K562 (cell line): ENCODE measurements around the gene CSF3. TPM values are rescaled to one million over a fixed set of nuclear protein-coding genes. Genes with fewer than 3 reads are reported as not detected.

Source experiments
- ATAC-seq: fragments of 200-7000 bp; cut with Tn5 transposase; 3 replicates; pipeline ENCODE4 v1.9.1; 2020; ENCODE audit warnings: moderate library complexity
- BruUV-seq: library from RNA; stranded (reverse); fragments of 400-500 nt; replicated peaks from 2 replicates; lab custom pipeline; 2021; lab: Mats Ljungman, UMichigan
- CTCF ChIA-PET: fragments of 300-600 bp; formaldehyde crosslinking; extraction: SDS; loops from one replicate; lab custom pipeline; 2021; ENCODE audit warnings: low intra/inter-chr PET ratio; lab: Yijun Ruan, JAX
- POLR2A ChIA-PET: fragments of 300-600, 350-650 bp; sonication (Branson Sonifier 250); formaldehyde crosslinking; extraction: SDS; loops from one replicate; lab custom pipeline; 2021; ENCODE audit warnings: antibody characterized with exemption, inconsistent platforms; lab: Yijun Ruan, JAX
- DNase-seq, 4 experiments: peaks; one replicate each; pipeline versions ENCODE4 v3.0.0 to v3.0.0-alpha.2; 2011 to 2018; ENCODE audit warnings: low spot score in 3 of 4, mixed read lengths in 3 of 4; ENCODE audit errors: extremely low read depth in 1 of 4
- FAIRE-seq: peaks from 2 replicates; lab custom pipeline; 2011; peaks lifted over from hg19 to GRCh38; lab: Jason Lieb, UNC
- H2AFZ ChIP-seq: 2 replicates; pipeline ENCODE4 v1.6.0; 2011; ENCODE audit warnings: low read depth, low read length, control low read depth, inconsistent platforms
- H3K27ac ChIP-seq: fragments of 200-600 bp; 3 replicates; pipeline ENCODE4 v1.8.0; 2011; ENCODE audit warnings: low read depth, mild to moderate bottlenecking, control low read depth, inconsistent platforms, low read length, moderate library complexity, mixed read lengths; ENCODE audit errors: extremely low read depth
- H3K27me3 ChIP-seq, 2 experiments: fragments of 300-600 bp in 1 of 2; 2 replicates in 1 of 2; 3 replicates in 1 of 2; pipeline versions ENCODE4 v1.6.0 to v1.8.0; 2011; ENCODE audit warnings: inconsistent platforms in 2 of 2, low read length in 2 of 2, mild to moderate bottlenecking in 1 of 2, mixed read lengths in 1 of 2, moderate library complexity in 1 of 2; ENCODE audit not compliant: control insufficient read depth in 2 of 2, insufficient read depth in 2 of 2
- H3K36me3 ChIP-seq: fragments of 300-600 bp; 3 replicates; pipeline ENCODE4 v1.8.0; 2011; ENCODE audit warnings: mild to moderate bottlenecking, low read length, inconsistent platforms; ENCODE audit not compliant: control insufficient read depth, insufficient read depth
- H3K4me1 ChIP-seq, 2 experiments: fragments of 200-600 bp in 1 of 2; replicated peaks in 1 of 2; 2 replicates in 1 of 2; 3 replicates in 1 of 2; pipeline versions ENCODE4 v1.5.1 to v1.8.0; 2011; ENCODE audit warnings: inconsistent platforms in 2 of 2, low read length in 2 of 2, mild to moderate bottlenecking in 1 of 2, mixed read lengths in 1 of 2, moderate library complexity in 1 of 2; ENCODE audit not compliant: control insufficient read depth in 2 of 2, insufficient read depth in 2 of 2
- H3K4me2 ChIP-seq: 2 replicates; pipeline ENCODE4 v1.6.1; 2011; ENCODE audit warnings: low read length, control low read depth, inconsistent platforms, mixed read lengths; ENCODE audit not compliant: insufficient read depth
- H3K4me3 ChIP-seq: fragments of 200-600 bp; sonication (generic), shearing (Covaris generic); 2 replicates; pipeline ENCODE4 v1.5.1; 2016; ENCODE audit warnings: control low read depth, inconsistent platforms
- H3K79me2 ChIP-seq: fragments of 200-600 bp; 3 replicates; pipeline ENCODE4 v1.8.0; 2011; ENCODE audit warnings: low read length, inconsistent platforms; ENCODE audit not compliant: control insufficient read depth, insufficient read depth
- H3K9ac ChIP-seq, 2 experiments: 2 replicates each; pipeline versions ENCODE4 v1.6.0 to v1.6.1; 2011; ENCODE audit warnings: low read depth in 2 of 2, low read length in 2 of 2, control low read depth in 1 of 2, inconsistent platforms in 1 of 2, mild to moderate bottlenecking in 1 of 2, mixed read lengths in 1 of 2; ENCODE audit not compliant: insufficient read depth in 1 of 2
- H3K9me1 ChIP-seq: one replicate; pipeline ENCODE4 v1.6.0; 2011; ENCODE audit warnings: inconsistent platforms, mild to moderate bottlenecking, low read length, moderate library complexity; ENCODE audit not compliant: control insufficient read depth, insufficient read depth
- H3K9me3 ChIP-seq: replicated peaks from 2 replicates; pipeline ENCODE4 v1.5.1; 2011; ENCODE audit warnings: low read depth, low read length, inconsistent platforms; ENCODE audit not compliant: control insufficient read depth, insufficient read depth
- H4K20me1 ChIP-seq: replicated peaks from 2 replicates; pipeline ENCODE4 v1.6.1; 2011; ENCODE audit warnings: low read length, inconsistent platforms, mixed read lengths; ENCODE audit not compliant: control insufficient read depth, insufficient read depth
- CBFA2T2 ChIP-seq: fragments of 450-650 bp; conservative IDR thresholded peaks from 2 replicates; pipeline ENCODE4 v1.6.1; 2017; ENCODE audit warnings: mild to moderate bottlenecking
- CCNT2 ChIP-seq: IDR thresholded peaks from 2 replicates; pipeline ENCODE4 v1.6.1; 2011; ENCODE audit warnings: borderline replicate concordance, low read depth, mild to moderate bottlenecking, moderate library complexity, mixed read lengths, low read length; ENCODE audit not compliant: insufficient read length; ENCODE audit errors: extremely low read depth
- CHCHD3 ChIP-seq: fragments of 250-450 bp; sonication (Bioruptor Pico); IDR thresholded peaks from 2 replicates; pipeline ENCODE4 v2.1.2; 2022; ENCODE audit warnings: mild to moderate bottlenecking
- GATAD2A ChIP-seq: fragments of 450-650 bp; IDR thresholded peaks from 2 replicates; pipeline ENCODE4 v1.6.1; 2017
- HMBOX1 ChIP-seq: sonication (generic); IDR thresholded peaks from 2 replicates; pipeline ENCODE4 v1.6.1; 2016
- HOMEZ ChIP-seq: fragments of 250-450 bp; sonication (Bioruptor Pico); IDR thresholded peaks from 2 replicates; pipeline ENCODE4 v1.4.0; 2020; ENCODE audit warnings: mild to moderate bottlenecking, moderate library complexity
- MIER1 ChIP-seq: fragments of 450-650 bp; IDR thresholded peaks from 2 replicates; pipeline ENCODE4 v1.6.1; 2016; ENCODE audit warnings: antibody characterized with exemption, mild to moderate bottlenecking, low read depth
- MTA3 ChIP-seq: fragments of 450-650 bp; formaldehyde crosslinking; IDR thresholded peaks from 2 replicates; pipeline ENCODE4 v1.6.1; 2017; ENCODE audit warnings: mild to moderate bottlenecking, borderline replicate concordance
- NCOA2 ChIP-seq, 2 experiments: fragments of 450-650 bp; IDR thresholded peaks; 2 replicates each; pipeline ENCODE4 v1.6.1; 2018; ENCODE audit warnings: mild to moderate bottlenecking in 2 of 2, moderate library complexity in 1 of 2; ENCODE audit not compliant: partially characterized antibody in 2 of 2
- NELFE ChIP-seq: IDR thresholded peaks from 2 replicates; pipeline ENCODE4 v1.6.1; 2011; ENCODE audit warnings: mild to moderate bottlenecking; ENCODE audit not compliant: insufficient read depth, insufficient read length
- NR4A1 ChIP-seq, 2 experiments: fragments of 250-450 bp in 1 of 2; fragments of 450-650 bp in 1 of 2; sonication (Bioruptor Pico) in 1 of 2; IDR thresholded peaks; 2 replicates each; pipeline versions ENCODE4 v1.4.0 to v1.6.1; 2016 to 2020; ENCODE audit warnings: mild to moderate bottlenecking in 2 of 2, missing compliant biosample characterization in 1 of 2, missing genetic modification characterization in 1 of 2, moderate library complexity in 1 of 2
- PHF20 ChIP-seq: fragments of 450-650 bp; IDR thresholded peaks from 2 replicates; pipeline ENCODE4 v1.6.1; 2018; ENCODE audit not compliant: partially characterized antibody
- POLR3G ChIP-seq: IDR thresholded peaks from 2 replicates; pipeline ENCODE4 v1.6.1; 2011; ENCODE audit not compliant: insufficient read length, insufficient replicate concordance; ENCODE audit errors: extremely low read depth
- TOE1 ChIP-seq, 2 experiments: fragments of 450-650 bp in 1 of 2; sonication (generic) in 1 of 2; formaldehyde crosslinking in 1 of 2; IDR thresholded peaks; 2 replicates each; pipeline versions ENCODE4 v1.7.1 to v1.8.0; 2016 to 2022; ENCODE audit warnings: borderline replicate concordance in 2 of 2, mild to moderate bottlenecking in 2 of 2, antibody characterized with exemption in 1 of 2, inconsistent platforms in 1 of 2, low read depth in 1 of 2, missing genetic modification reagents in 1 of 2, moderate library complexity in 1 of 2
- ZNF134 ChIP-seq: fragments of 250-450 bp; sonication (Bioruptor Pico); conservative IDR thresholded peaks from 2 replicates; pipeline ENCODE4 v1.4.0; 2020
- WGBS: fragments of 100-300 bp; shearing (Covaris generic); methylation state at CpG from one replicate; pipeline ENCODE4 v1.1.6; 2016; ENCODE audit warnings: low coverage, mixed read lengths; ENCODE audit not compliant: insufficient coverage; ENCODE audit errors: missing lambda C conversion rate; 5-methylcytosine and 5-hydroxymethylcytosine counted together
- in situ Hi-C: fragments of 300-500 bp; cut with MboI; formaldehyde crosslinking; loops from 4 replicates; pipeline ENCODE4 v1.15.0; 2018; ENCODE audit warnings: inconsistent platforms, mixed read lengths
- intact Hi-C: fragments of 100-400 bp; cut with micrococcal nuclease; formaldehyde crosslinking; loops from 2 replicates; pipeline ENCODE4 v1.14.2; 2022
- polyA plus RNA-seq, 8 experiments: library from polyadenylated mRNA; depleted of rRNA in 4 of 8; stranded (reverse) in 5 of 8; unstranded in 3 of 8; fragments of >200 nt; fragmentation: Nextera tagmentation in 2 of 8; fragmentation: Illumina TruSeq in 1 of 8; extraction: Ambion mirVana in 2 of 8; extraction: Trizol in 1 of 8; gene quantifications; 2 replicates each; pipeline versions ENCODE4 v1.2.1 to v1.2.3, GENCODE V29; 2011 to 2014; ENCODE audit warnings: inconsistent platforms in 1 of 8, missing spikeins in 1 of 8
- total RNA-seq, 7 experiments: library from RNA; depleted of rRNA in 6 of 7; stranded (reverse); fragments of >200 nt in 6 of 7; fragmentation: Illumina TruSeq in 2 of 7; extraction: Trizol in 2 of 7; gene quantifications; 2 replicates each; pipeline versions ENCODE4 v1.2.1 to v1.2.3, GENCODE V29; 2011 to 2021; ENCODE audit warnings: low replicate concordance in 1 of 7
- TF ChIP-seq, protein P1 (sequence below), 2 experiments: fragments of 450-650 bp; IDR thresholded peaks; 2 replicates each; pipeline ENCODE4 v1.6.1; 2016
- TF ChIP-seq, protein P2 (sequence below): fragments of 250-450 bp; sonication (Bioruptor Pico); IDR thresholded peaks from 2 replicates; pipeline ENCODE4 v1.8.0; 2022; ENCODE audit warnings: moderate library complexity, mild to moderate bottlenecking, inconsistent platforms

Gene CSF3
- total and polyA plus RNA-seq, 9 of the 15 experiments (the other 6 are each of a cell fraction or from before 2014, with no cell fraction given) = 0.19 TPM; not detected in 8

DNA sequence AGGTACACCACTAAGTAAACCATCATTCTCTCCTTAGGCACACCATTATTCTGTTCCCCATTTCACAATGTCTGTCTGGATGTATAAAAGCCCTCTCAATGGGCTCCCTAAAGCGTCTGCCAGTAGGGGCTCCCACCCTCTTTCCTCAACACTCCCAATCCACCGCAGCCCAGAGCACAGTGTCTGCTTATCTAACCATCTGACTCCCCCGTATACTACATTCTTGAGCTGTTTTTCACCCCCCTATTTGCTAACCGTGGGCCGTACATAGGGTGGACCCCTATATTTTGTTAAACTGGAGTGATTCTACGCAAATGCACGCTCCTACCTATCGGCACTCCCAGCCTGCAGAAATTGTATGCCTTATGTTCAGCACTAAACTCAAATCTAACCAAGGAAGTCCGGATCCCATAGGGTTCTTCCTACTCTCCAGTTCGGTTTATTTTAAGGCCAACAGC is 35.3 kb upstream of the CSF3 start:
- H3K4me1 ChIP-seq = peaks cover 5 to 12% of the 10 kb centered on the region in 2 experiments; a peak in 3 of 5 replicates
- H3K9ac ChIP-seq = peak overlapping the region; percentile 93 to 98
- POLR2A ChIA-PET = interaction anchor here (0.6 to 3.7 kb wide), 10 partner anchors 9 to 1108 kb away, joined by 3 to 16 read pairs (median 4); no protein-coding TSS in a partner anchor
- FAIRE-seq (no peak), DNase-seq (peak; percentile 74 to 82 (median 79)), ATAC-seq (peak; percentile 73)
- H2AFZ ChIP-seq = peak overlapping the region; percentile 97
- in situ Hi-C loops = no loop called here
- intact Hi-C loops = loop anchor here (1.0 kb wide), 4 partner anchors 21 to 358 kb away; no protein-coding TSS in a partner anchor
- H3K79me2 ChIP-seq = peaks cover 39% of the 10 kb centered on the region
- H3K9me1 ChIP-seq = no peaks in the 10 kb centered on the region
- WGBS = 2% methylated on average over 10 of the region's 10 CpGs
- H3K27me3 ChIP-seq = no peaks in the 10 kb centered on the region
- TSS peak; percentile 79 for BruUV-seq
- peak overlapping the region; percentile 98 for H3K27ac ChIP-seq
- CTCF ChIA-PET = interaction anchor here (0.6 to 1.8 kb wide), 4 partner anchors 21 to 441 kb away, joined by 3 to 13 read pairs (median 5); no protein-coding TSS in a partner anchor
- H3K4me2 ChIP-seq = peak overlapping the region; percentile 92
- H3K9me3 ChIP-seq = no peaks in the 10 kb centered on the region
- H3K4me3 ChIP-seq = peak overlapping the region; percentile 98
- H3K36me3 ChIP-seq = peaks cover 30% of the 10 kb centered on the region
- H4K20me1 ChIP-seq = peaks cover 10% of the 10 kb centered on the region
- TF ChIP-seq HOMEZ (CRISPR knock-in tag) (no peak), MTA3 (0 out of 2 replicates have a peak, but pooled peaks have one; percentile 17), NELFE (no peak), CCNT2 (no peak), MIER1 (no peak), TOE1 (IDR thresholded peaks at IDR 0.05; ENCODE audit: borderline replicate concordance) (no peak), TOE1 (CRISPR knock-in tag; IDR thresholded peaks at IDR 0.05; ENCODE audit: borderline replicate concordance, low read depth) (no peak), CHCHD3 (CRISPR knock-in tag) (no peak), NR4A1 (CRISPR knock-in tag; IDR thresholded peaks at IDR 0.05) (no peak), NR4A1 (tag; IDR thresholded peaks at IDR 0.05) (0 out of 2 replicates have a peak, but pooled peaks have one; percentile 12), GATAD2A (no peak; the same call in none of the 2 replicates), NCOA2 (IDR thresholded peaks at IDR 0.05; ENCODE audit: partially characterized antibody in 2 of 2) (no peak), ZNF134 (CRISPR knock-in tag) (no peak), HMBOX1 (0 out of 2 replicates have a peak, but pooled peaks have one; percentile 7), POLR3G (no peak), CBFA2T2 (no peak; the same call in 1 of the 2 replicates), PHF20 (no peak)
- TF ChIP-seq, protein P1, sequence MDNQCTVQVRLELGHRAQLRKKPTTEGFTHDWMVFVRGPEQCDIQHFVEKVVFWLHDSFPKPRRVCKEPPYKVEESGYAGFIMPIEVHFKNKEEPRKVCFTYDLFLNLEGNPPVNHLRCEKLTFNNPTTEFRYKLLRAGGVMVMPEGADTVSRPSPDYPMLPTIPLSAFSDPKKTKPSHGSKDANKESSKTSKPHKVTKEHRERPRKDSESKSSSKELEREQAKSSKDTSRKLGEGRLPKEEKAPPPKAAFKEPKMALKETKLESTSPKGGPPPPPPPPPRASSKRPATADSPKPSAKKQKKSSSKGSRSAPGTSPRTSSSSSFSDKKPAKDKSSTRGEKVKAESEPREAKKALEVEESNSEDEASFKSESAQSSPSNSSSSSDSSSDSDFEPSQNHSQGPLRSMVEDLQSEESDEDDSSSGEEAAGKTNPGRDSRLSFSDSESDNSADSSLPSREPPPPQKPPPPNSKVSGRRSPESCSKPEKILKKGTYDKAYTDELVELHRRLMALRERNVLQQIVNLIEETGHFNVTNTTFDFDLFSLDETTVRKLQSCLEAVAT (IDR thresholded peaks at IDR 0.05) = peak; percentile 28 to 55; a peak in 2 of 4 replicates
- TF ChIP-seq, protein P2, sequence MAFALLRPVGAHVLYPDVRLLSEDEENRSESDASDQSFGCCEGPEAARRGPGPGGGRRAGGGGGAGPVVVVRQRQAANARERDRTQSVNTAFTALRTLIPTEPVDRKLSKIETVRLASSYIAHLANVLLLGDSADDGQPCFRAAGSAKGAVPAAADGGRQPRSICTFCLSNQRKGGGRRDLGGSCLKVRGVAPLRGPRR (CRISPR knock-in tag) = no peak
